K562 (cell line): Measurements from ENCODE around the gene LAMTOR4. TPM values are rescaled to one million over a fixed set of nuclear protein-coding genes. Genes with fewer than 3 reads are reported as not detected.

Experiments
- CBFA2T2 ChIP-seq: fragments of 450-650 bp; conservative IDR thresholded peaks from 2 replicates; pipeline ENCODE4 v1.6.1; 2017; ENCODE audit warnings: mild to moderate bottlenecking
- CHCHD3 ChIP-seq: fragments of 250-450 bp; sonication (Bioruptor Pico); IDR thresholded peaks from 2 replicates; pipeline ENCODE4 v2.1.2; 2022; ENCODE audit warnings: mild to moderate bottlenecking
- DPF2 ChIP-seq: fragments of 450-650 bp; IDR thresholded peaks from 2 replicates; pipeline ENCODE4 v1.6.1; 2016
- E2F3 ChIP-seq: fragments of 250-450 bp; sonication (Bioruptor Pico); IDR thresholded peaks from 2 replicates; pipeline ENCODE4 v1.4.0; 2020; ENCODE audit warnings: mild to moderate bottlenecking
- ETV6 ChIP-seq, 3 experiments: fragments of 150-350 bp in 1 of 3; sonication (generic) in 1 of 3; formaldehyde crosslinking in 1 of 3; IDR thresholded peaks; 2 replicates each; pipeline versions ENCODE4 v1.6.1 to v1.8.0; 2014 to 2022; ENCODE audit warnings: borderline replicate concordance in 2 of 3, low read depth in 2 of 3, antibody characterized with exemption in 1 of 3, low read length in 1 of 3, mild to moderate bottlenecking in 1 of 3, missing genetic modification reagents in 1 of 3
- FOXP1 ChIP-seq: sonication (generic); formaldehyde crosslinking; IDR thresholded peaks from 2 replicates; pipeline ENCODE4 v1.8.0; 2022; ENCODE audit warnings: mild to moderate bottlenecking, missing genetic modification reagents
- KLF13 ChIP-seq: fragments of 450-650 bp; IDR thresholded peaks from 2 replicates; pipeline ENCODE4 v1.6.1; 2016; ENCODE audit warnings: missing genetic modification characterization, low read depth, mild to moderate bottlenecking, missing compliant biosample characterization, moderate library complexity, borderline replicate concordance
- MECOM ChIP-seq: fragments of 250-450 bp; sonication (Bioruptor Pico); IDR thresholded peaks from 2 replicates; pipeline ENCODE4 v1.8.0; 2022; ENCODE audit warnings: inconsistent platforms
- PHB ChIP-seq: fragments of 250-450 bp; sonication (Bioruptor Pico); IDR thresholded peaks from 2 replicates; pipeline ENCODE4 v1.5.0; 2021
- PPARD ChIP-seq: fragments of 250-450 bp; sonication (Bioruptor Pico); IDR thresholded peaks from 2 replicates; pipeline ENCODE4 v1.8.0; 2022; ENCODE audit warnings: inconsistent platforms, mild to moderate bottlenecking, moderate library complexity
- RHOXF2B ChIP-seq: fragments of 250-450 bp; sonication (Bioruptor Pico); conservative IDR thresholded peaks from 2 replicates; pipeline ENCODE4 v1.5.1; 2021
- ZFX ChIP-seq: sonication (generic); formaldehyde crosslinking; IDR thresholded peaks from 2 replicates; pipeline ENCODE4 v1.8.0; 2022; ENCODE audit warnings: mild to moderate bottlenecking, missing genetic modification reagents, moderate library complexity
- ZKSCAN8 ChIP-seq: fragments of 200-800 bp; sonication (Bioruptor generic); IDR thresholded peaks from 2 replicates; pipeline ENCODE4 v1.6.1; 2016; ENCODE audit warnings: missing genetic modification characterization, missing compliant biosample characterization
- ZNF143 ChIP-seq: sonication (generic); formaldehyde crosslinking; IDR thresholded peaks from 2 replicates; pipeline ENCODE4 v1.9.0; 2022; ENCODE audit warnings: mild to moderate bottlenecking, missing genetic modification reagents
- ZNF146 ChIP-seq: IDR thresholded peaks from one replicate; pipeline ENCODE4 v1.6.1; 2018; ENCODE audit warnings: missing compliant biosample characterization; ENCODE audit not compliant: unreplicated experiment
- ZNF311 ChIP-seq: fragments of 250-450 bp; sonication (Bioruptor Pico); IDR thresholded peaks from 2 replicates; pipeline ENCODE4 v1.4.0; 2020; ENCODE audit warnings: mild to moderate bottlenecking, moderate library complexity
- polyA plus RNA-seq, 8 experiments: library from polyadenylated mRNA; depleted of rRNA in 4 of 8; stranded (reverse) in 5 of 8; unstranded in 3 of 8; fragments of >200 nt; fragmentation: Nextera tagmentation in 2 of 8; fragmentation: Illumina TruSeq in 1 of 8; extraction: Ambion mirVana in 2 of 8; extraction: Trizol in 1 of 8; gene quantifications; 2 replicates each; pipeline versions ENCODE4 v1.2.1 to v1.2.3, GENCODE V29; 2011 to 2014; ENCODE audit warnings: inconsistent platforms in 1 of 8, missing spikeins in 1 of 8
- total RNA-seq, 7 experiments: library from RNA; depleted of rRNA in 6 of 7; stranded (reverse); fragments of >200 nt in 6 of 7; fragmentation: Illumina TruSeq in 2 of 7; extraction: Trizol in 2 of 7; gene quantifications; 2 replicates each; pipeline versions ENCODE4 v1.2.1 to v1.2.3, GENCODE V29; 2011 to 2021; ENCODE audit warnings: low replicate concordance in 1 of 7
- TF ChIP-seq, protein P1 (sequence below): sonication (generic); formaldehyde crosslinking; IDR thresholded peaks from 2 replicates; pipeline ENCODE4 v1.8.0; 2023; ENCODE audit warnings: mild to moderate bottlenecking, missing genetic modification reagents
- TF ChIP-seq, protein P2 (sequence below): sonication (generic); formaldehyde crosslinking; IDR thresholded peaks from 2 replicates; pipeline ENCODE4 v1.4.0; 2020; ENCODE audit warnings: mild to moderate bottlenecking, missing genetic modification reagents
- TF ChIP-seq, protein P3 (sequence below): fragments of 200-800 bp; sonication (Bioruptor generic); IDR thresholded peaks from 2 replicates; pipeline ENCODE4 v1.6.1; 2016; ENCODE audit warnings: missing genetic modification characterization, missing compliant biosample characterization

LAMTOR4 gene
- total and polyA plus RNA-seq, 9 of the 15 experiments (the other 6 are each of a cell fraction or from before 2014, with no cell fraction given): 79.6 to 314 (median 195) TPM

DNA sequence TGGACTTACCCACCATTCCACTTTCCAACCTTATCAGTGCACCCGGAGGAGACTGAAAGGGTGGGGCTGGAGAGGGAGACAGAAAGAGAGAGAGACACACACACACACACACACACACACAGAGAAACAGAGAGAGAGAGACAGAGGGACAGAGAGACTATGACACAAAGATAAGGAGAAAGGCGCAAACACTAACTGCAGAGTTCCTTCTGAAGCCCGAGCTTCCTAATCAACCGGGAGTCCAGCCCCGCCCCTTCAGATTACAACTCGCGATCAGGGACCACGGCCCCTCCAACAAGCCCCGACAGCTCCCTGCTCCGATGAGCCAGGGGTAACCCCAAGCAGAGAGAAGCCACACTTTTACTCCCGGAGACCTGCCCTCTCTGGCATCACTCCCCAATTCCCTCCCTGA is 19.2 kb downstream of the LAMTOR4 start (continued):
- TF ChIP-seq ETV6 (IDR thresholded peaks at IDR 0.05; ENCODE audit: borderline replicate concordance in 1 of 2, low read depth in 2 of 2, low read length in 1 of 2) (peak in 1 of 2 experiments; percentile 50; a peak in 1 of 4 replicates), ETV6 (CRISPR knock-in tag; IDR thresholded peaks at IDR 0.05; ENCODE audit: borderline replicate concordance) (no peak), ZKSCAN8 (CRISPR knock-in tag) (no peak), CBFA2T2 (0 out of 2 replicates have a peak, but pooled peaks have one; percentile 45), PHB (CRISPR knock-in tag) (no peak), MECOM (CRISPR knock-in tag) (0 out of 2 replicates have a peak, but pooled peaks have one; percentile 21), ZNF146 (CRISPR knock-in tag) (no peak), KLF13 (peak; percentile 35; the same call in 1 of the 2 replicates), DPF2 (peak; percentile 98), RHOXF2B (no peak), E2F3 (CRISPR knock-in tag) (no peak), ZNF311 (CRISPR knock-in tag) (no peak), PPARD (CRISPR knock-in tag) (no peak), CHCHD3 (CRISPR knock-in tag) (no peak), ZFX (no peak), FOXP1 (CRISPR knock-in tag) (peak; percentile 83), ZNF143 (CRISPR knock-in tag) (peak; percentile 23; the same call in 1 of the 2 replicates)
- TF ChIP-seq, protein P1, sequence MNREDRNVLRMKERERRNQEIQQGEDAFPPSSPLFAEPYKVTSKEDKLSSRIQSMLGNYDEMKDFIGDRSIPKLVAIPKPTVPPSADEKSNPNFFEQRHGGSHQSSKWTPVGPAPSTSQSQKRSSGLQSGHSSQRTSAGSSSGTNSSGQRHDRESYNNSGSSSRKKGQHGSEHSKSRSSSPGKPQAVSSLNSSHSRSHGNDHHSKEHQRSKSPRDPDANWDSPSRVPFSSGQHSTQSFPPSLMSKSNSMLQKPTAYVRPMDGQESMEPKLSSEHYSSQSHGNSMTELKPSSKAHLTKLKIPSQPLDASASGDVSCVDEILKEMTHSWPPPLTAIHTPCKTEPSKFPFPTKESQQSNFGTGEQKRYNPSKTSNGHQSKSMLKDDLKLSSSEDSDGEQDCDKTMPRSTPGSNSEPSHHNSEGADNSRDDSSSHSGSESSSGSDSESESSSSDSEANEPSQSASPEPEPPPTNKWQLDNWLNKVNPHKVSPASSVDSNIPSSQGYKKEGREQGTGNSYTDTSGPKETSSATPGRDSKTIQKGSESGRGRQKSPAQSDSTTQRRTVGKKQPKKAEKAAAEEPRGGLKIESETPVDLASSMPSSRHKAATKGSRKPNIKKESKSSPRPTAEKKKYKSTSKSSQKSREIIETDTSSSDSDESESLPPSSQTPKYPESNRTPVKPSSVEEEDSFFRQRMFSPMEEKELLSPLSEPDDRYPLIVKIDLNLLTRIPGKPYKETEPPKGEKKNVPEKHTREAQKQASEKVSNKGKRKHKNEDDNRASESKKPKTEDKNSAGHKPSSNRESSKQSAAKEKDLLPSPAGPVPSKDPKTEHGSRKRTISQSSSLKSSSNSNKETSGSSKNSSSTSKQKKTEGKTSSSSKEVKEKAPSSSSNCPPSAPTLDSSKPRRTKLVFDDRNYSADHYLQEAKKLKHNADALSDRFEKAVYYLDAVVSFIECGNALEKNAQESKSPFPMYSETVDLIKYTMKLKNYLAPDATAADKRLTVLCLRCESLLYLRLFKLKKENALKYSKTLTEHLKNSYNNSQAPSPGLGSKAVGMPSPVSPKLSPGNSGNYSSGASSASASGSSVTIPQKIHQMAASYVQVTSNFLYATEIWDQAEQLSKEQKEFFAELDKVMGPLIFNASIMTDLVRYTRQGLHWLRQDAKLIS (CRISPR knock-in tag): peak; percentile 62; the same call in 1 of the 2 replicates
- TF ChIP-seq, protein P2, sequence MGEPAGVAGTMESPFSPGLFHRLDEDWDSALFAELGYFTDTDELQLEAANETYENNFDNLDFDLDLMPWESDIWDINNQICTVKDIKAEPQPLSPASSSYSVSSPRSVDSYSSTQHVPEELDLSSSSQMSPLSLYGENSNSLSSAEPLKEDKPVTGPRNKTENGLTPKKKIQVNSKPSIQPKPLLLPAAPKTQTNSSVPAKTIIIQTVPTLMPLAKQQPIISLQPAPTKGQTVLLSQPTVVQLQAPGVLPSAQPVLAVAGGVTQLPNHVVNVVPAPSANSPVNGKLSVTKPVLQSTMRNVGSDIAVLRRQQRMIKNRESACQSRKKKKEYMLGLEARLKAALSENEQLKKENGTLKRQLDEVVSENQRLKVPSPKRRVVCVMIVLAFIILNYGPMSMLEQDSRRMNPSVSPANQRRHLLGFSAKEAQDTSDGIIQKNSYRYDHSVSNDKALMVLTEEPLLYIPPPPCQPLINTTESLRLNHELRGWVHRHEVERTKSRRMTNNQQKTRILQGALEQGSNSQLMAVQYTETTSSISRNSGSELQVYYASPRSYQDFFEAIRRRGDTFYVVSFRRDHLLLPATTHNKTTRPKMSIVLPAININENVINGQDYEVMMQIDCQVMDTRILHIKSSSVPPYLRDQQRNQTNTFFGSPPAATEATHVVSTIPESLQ (CRISPR knock-in tag): no peak
- TF ChIP-seq, protein P3, sequence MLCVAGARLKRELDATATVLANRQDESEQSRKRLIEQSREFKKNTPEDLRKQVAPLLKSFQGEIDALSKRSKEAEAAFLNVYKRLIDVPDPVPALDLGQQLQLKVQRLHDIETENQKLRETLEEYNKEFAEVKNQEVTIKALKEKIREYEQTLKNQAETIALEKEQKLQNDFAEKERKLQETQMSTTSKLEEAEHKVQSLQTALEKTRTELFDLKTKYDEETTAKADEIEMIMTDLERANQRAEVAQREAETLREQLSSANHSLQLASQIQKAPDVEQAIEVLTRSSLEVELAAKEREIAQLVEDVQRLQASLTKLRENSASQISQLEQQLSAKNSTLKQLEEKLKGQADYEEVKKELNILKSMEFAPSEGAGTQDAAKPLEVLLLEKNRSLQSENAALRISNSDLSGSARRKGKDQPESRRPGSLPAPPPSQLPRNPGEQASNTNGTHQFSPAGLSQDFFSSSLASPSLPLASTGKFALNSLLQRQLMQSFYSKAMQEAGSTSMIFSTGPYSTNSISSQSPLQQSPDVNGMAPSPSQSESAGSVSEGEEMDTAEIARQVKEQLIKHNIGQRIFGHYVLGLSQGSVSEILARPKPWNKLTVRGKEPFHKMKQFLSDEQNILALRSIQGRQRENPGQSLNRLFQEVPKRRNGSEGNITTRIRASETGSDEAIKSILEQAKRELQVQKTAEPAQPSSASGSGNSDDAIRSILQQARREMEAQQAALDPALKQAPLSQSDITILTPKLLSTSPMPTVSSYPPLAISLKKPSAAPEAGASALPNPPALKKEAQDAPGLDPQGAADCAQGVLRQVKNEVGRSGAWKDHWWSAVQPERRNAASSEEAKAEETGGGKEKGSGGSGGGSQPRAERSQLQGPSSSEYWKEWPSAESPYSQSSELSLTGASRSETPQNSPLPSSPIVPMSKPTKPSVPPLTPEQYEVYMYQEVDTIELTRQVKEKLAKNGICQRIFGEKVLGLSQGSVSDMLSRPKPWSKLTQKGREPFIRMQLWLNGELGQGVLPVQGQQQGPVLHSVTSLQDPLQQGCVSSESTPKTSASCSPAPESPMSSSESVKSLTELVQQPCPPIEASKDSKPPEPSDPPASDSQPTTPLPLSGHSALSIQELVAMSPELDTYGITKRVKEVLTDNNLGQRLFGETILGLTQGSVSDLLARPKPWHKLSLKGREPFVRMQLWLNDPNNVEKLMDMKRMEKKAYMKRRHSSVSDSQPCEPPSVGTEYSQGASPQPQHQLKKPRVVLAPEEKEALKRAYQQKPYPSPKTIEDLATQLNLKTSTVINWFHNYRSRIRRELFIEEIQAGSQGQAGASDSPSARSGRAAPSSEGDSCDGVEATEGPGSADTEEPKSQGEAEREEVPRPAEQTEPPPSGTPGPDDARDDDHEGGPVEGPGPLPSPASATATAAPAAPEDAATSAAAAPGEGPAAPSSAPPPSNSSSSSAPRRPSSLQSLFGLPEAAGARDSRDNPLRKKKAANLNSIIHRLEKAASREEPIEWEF: no peak
